ENCODE measurements around the gene SPRR1A. TPM values are rescaled to one million over a fixed set of nuclear protein-coding genes. Genes with fewer than 3 reads are reported as not detected.

The SPRR1A gene
- total RNA-seq, 2 donors from 2014 or later: not detected

GRCh38 chr1:153032677-153033308 is 48.9 kb downstream of the SPRR1A start:
- Histone ChIP-seq H3K27ac (ENCODE audit: low read depth, low read length) (no peak overlapping the region), H3K4me1 (ENCODE audit: control insufficient read depth, insufficient read depth, low read length) (no peaks in the 10 kb centered on the region), H3K27me3 (ENCODE audit: control insufficient read depth, insufficient read depth, low read length, poor library complexity, severe bottlenecking) (no peaks in the 10 kb centered on the region), H3K4me3 (ENCODE audit: low read length) (no peak overlapping the region), H3K9ac (ENCODE audit: extremely low read depth, low read length, poor library complexity, severe bottlenecking) (no peak overlapping the region), H3K36me3 (ENCODE audit: control insufficient read depth, insufficient read depth, low read length) (no peaks in the 10 kb centered on the region), H3K9me3 (ENCODE audit: control insufficient read depth, low read length) (no peaks in the 10 kb centered on the region)
- Mint-ChIP-seq H3K4me1 (peaks cover 20% of the 10 kb centered on the region), H3K27ac (peak overlapping the region; percentile 3), H3K9me3 (peaks cover 5% of the 10 kb centered on the region), H3K4me3 (no peak overlapping the region), H3K27me3 (ENCODE audit: insufficient read depth) (no peaks in the 10 kb centered on the region), H3K36me3 (ENCODE audit: low read depth) (no peaks in the 10 kb centered on the region)
- WGBS, 2 experiments (ENCODE audit: insufficient coverage in 1 of 2, insufficient read length in 1 of 2): 0 to 41% methylated on average over 1 to 3 of the region's 3 CpGs
- peak; percentile 63 for DNase-seq
- TF ChIP-seq CTCF (conservative IDR thresholded peaks at IDR 0.05): peak; percentile 78

- H3K4me1 ChIP-seq (ENCODE audit: control insufficient read depth, insufficient read depth, low read length): no peaks in the 10 kb centered on the region
- peaks cover 26% of the 10 kb centered on the region for H3K4me1 Mint-ChIP-seq
- H3K27ac ChIP-seq (ENCODE audit: low read depth, low read length): no peak overlapping the region
- WGBS, 2 experiments (ENCODE audit: insufficient coverage in 1 of 2, insufficient read length in 1 of 2): 93% methylated on average over 1 of the region's 1 CpG; no CpG with 5 or more reads in 1 of the 2 experiments
- H3K4me3 ChIP-seq (ENCODE audit: low read length): peak overlapping the region; percentile 56
- H3K27ac Mint-ChIP-seq: no peak overlapping the region
- no peaks in the 10 kb centered on the region for H3K36me3 ChIP-seq (ENCODE audit: control insufficient read depth, insufficient read depth, low read length)
- no peaks in the 10 kb centered on the region for H3K9me3 ChIP-seq (ENCODE audit: control insufficient read depth, low read length)
- H3K36me3 Mint-ChIP-seq (ENCODE audit: low read depth): no peaks in the 10 kb centered on the region
- no peaks in the 10 kb centered on the region for H3K9me3 Mint-ChIP-seq
- TF ChIP-seq CTCF (conservative IDR thresholded peaks at IDR 0.05): no peak
- H3K9ac ChIP-seq (ENCODE audit: extremely low read depth, low read length, poor library complexity, severe bottlenecking): no peak overlapping the region
- no peak for DNase-seq
- no peaks in the 10 kb centered on the region for H3K27me3 Mint-ChIP-seq (ENCODE audit: insufficient read depth)
- no peaks in the 10 kb centered on the region for H3K27me3 ChIP-seq (ENCODE audit: control insufficient read depth, insufficient read depth, low read length, poor library complexity, severe bottlenecking)
- H3K4me3 Mint-ChIP-seq: no peak overlapping the region
These were observed 51.3 kb downstream of the SPRR1A start for GRCh38 chr1:153035211-153035610.

Other genes with a start within 250 kb of the SPRR1A start
- gene KPRP, start 226.1 kb upstream of the SPRR1A start, total RNA-seq: not detected
- gene LCE1F, start 208.9 kb upstream of the SPRR1A start, total RNA-seq: not detected
- gene LCE1E, start 197.8 kb upstream of the SPRR1A start, total RNA-seq: not detected
- gene LCE1D, start 187.4 kb upstream of the SPRR1A start, total RNA-seq: not detected
- gene LCE1C, start 177.4 kb upstream of the SPRR1A start, total RNA-seq: not detected
- not detected for gene LCE1B, start 172.1 kb upstream of the SPRR1A start, total RNA-seq
- gene LCE1A, start 156.6 kb upstream of the SPRR1A start, total RNA-seq: not detected
- not detected for gene LCE6A, start 141.2 kb upstream of the SPRR1A start, total RNA-seq
- not detected for gene LCE7A, start 124.1 kb upstream of the SPRR1A start, total RNA-seq
- gene SMCP, start 105.8 kb upstream of the SPRR1A start, total RNA-seq: not detected
- gene IVL, start 75.5 kb upstream of the SPRR1A start, total RNA-seq: not detected
- gene SPRR5, start 36.9 kb upstream of the SPRR1A start, total RNA-seq: not detected
- gene SPRR4, start 13.4 kb upstream of the SPRR1A start, total RNA-seq: not detected
- gene SPRR3, start 17.7 kb downstream of the SPRR1A start, total RNA-seq: not detected
- not detected for gene SPRR1B, start 47.1 kb downstream of the SPRR1A start, total RNA-seq
- gene SPRR2D, start 57.0 kb downstream of the SPRR1A start, total RNA-seq: under 1 TPM in 1 of 2 donors, not detected in 1; 0.42 TPM
- gene SPRR2A, start 73.4 kb downstream of the SPRR1A start, total RNA-seq: not detected
- not detected for gene SPRR2B, start 87.5 kb downstream of the SPRR1A start, total RNA-seq
- gene SPRR2E, start 110.4 kb downstream of the SPRR1A start, total RNA-seq: not detected
- not detected for gene SPRR2F, start 129.4 kb downstream of the SPRR1A start, total RNA-seq
- gene SPRR2G, start 166.8 kb downstream of the SPRR1A start, total RNA-seq: not detected
- not detected for gene LELP1, start 219.3 kb downstream of the SPRR1A start, total RNA-seq
- not detected for gene PRR9, start 233.5 kb downstream of the SPRR1A start, total RNA-seq

Data from endodermal cell (in vitro differentiated cells).